HUDEP-2 (cell line): ENCODE results near the gene SUMO1.

ENCODE experiments used
- DNase-seq, 76 experiments: peaks; one replicate each; lab custom pipeline; 2025; ENCODE audit not compliant: unreplicated experiment in 76 of 76; lab: John Stamatoyannopoulos, UW

SUMO1 gene

DNA sequence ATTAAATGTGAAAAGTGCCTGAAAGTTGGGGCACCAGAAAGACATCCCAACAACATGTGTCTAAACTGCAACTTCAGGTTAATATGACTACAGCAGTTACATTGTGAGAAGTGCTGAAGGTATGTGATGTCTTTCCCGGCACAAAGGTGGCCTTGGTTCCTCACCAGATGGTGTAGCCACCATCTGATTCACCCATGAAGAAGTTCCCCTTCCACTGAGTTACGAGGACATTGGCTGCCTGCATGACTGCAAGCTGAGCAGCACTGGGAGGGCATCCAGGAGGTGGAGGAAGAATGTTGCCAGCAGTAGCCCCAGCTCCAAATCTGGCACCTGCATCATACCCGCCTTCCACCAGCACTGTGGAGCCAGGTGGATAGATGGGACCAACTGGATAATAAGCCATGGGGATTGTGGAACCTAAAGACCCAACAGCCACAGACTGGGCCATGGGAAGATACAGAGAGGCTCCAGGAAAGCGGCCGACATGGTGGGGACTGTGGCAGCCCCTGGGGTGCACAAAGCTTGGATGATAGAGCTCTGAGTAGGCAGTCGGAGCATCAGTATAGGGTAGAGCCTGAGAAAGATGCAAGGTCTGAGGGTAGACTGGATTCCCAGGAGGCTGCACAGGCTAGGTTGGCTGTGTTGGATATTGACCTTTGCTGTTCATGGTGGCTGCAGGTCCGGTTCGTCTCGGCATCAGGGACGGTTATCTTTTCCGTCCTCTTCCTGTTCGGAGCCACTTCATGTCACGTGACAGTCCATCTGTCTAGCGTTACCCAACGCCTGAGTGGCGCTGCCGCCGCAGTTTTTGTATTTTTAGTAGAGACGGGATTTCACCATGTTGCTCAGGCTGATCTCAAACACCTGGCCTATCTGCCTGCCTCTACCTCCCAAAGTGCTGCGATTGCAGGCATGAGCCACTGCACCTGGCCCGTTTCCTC is 36.9 kb downstream of the SUMO1 start:
- DNase-seq = no peak

DNA sequence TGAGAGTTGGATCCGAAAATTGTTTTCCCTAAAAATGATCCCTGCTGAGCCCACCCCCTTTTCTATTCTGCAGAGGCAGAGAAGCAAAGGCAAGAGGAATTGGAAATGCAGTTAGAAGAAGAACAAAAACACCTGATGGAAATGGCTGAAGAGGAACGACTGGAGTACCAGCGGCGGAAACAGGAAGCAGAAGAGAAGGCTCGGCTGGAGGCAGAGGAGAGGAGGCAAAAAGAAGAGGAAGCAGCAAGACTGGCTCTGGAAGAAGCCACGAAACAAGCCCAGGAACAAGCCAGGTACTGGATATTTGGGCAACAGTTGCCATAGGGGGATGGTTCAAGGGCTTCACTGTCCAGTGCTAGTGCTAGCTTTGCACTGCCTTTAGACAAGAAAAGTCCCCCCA is 41.7 kb downstream of the SUMO1 start:
- DNase-seq = no peak

DNA sequence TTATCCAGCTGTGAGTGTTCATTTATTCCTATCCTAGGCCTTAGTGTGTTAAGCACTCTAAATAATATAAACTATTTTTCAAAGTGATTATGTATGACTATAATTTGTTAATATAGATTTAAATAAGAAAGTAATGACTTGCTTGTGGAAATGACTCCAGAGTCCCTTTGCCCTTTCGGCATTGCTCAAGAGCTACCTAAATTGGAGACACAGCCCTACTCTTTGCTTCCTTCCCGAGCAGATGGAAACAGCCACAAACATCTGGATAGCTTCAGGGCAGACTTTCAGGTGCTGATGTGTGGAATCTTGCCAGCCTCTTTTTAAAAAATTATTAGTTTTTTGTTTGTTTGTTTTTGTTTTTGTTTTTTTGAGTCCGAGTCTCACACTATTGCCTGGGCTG is 44.0 kb downstream of the SUMO1 start:
- no peak for DNase-seq

DNA sequence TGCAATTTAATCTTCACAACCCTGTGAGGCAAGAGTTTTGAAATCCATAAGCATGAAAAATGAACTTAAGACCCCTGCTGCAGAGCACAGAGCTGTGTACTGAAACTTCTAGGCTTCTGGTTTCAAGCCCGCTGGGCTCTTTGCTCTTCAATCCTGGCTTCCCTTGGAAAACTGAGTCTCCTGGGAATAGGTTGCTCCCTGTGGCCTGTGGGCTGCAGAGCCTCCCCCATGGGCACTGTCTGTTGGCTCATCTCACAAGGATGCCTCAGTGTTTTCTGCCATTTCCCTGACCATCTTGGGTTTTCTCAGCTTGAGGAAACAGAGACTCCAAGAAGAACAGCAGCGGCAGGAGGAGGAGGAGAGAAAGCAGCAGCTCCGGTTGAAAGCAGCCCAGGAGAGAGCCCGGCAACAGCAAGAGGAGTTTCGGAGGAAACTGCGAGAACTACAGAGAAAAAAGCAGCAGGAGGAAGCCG is 44.5 kb downstream of the SUMO1 start:
- DNase-seq = no peak

DNA sequence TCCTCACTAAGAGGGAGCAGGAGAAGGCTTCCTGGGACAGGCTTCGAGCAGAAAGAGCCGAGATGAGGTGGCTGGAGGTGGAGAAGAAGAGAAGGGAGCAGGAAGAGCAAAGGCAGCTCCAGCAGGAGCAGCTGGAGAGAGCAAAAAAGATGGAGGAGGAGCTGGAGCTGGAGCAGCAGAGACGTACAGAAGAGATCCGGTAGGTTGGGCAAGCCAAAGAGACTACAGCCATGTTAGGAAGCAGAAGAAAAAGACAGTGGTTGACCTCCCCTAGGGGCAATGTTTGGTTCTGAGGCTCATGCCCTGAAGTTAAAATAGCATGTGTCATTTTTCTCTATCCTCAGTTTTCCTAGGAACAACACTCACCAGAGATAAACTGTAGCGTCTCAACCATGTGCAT is 45.1 kb downstream of the SUMO1 start:
- no peak for DNase-seq

DNA sequence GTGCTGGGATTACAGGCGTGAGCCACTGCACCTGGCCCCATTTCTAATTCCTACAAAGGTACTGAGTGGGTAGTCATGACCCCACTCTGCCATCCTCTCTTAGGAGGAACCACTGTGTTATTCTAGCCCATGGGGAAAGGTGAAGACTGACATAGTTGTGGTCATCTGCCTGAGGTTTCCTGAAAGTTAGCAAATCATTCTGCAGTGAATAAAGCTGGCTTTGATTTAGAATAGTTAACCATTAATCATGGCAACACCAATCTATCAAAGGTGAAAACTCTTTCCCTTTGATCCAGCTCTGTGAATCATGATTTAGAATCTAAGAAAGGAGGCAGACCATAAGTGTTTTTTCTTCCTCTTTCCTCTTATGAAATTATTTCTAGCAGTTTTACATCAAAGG is 50.8 kb downstream of the SUMO1 start:
- no peak for DNase-seq

DNA sequence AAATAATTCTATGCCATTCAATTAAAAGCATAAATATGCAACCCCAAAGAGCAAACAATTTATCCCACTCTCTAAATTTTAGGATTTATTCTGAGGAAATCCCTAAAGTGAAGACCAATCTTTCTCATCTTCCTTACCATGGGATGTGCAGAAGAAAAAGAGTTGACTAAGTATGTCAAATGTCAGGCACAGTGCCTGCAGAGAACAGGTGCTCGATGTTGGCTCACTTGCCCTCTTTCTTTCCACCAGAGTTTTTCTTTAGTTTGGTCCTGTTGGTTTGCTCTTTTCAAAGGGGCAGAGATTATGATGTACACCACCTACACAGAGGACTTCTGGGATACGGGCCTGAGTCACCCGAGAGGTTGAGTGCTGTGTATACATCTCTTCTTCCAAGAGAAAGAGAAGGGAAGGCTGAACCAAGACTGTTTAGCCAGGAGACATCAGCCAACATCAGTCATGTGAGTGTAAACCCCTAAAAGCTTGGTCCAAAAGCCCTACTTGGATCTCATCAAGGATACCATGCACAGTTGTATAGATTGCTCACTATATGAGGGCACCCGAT is 51.7 kb downstream of the SUMO1 start:
- no peak for DNase-seq

DNA sequence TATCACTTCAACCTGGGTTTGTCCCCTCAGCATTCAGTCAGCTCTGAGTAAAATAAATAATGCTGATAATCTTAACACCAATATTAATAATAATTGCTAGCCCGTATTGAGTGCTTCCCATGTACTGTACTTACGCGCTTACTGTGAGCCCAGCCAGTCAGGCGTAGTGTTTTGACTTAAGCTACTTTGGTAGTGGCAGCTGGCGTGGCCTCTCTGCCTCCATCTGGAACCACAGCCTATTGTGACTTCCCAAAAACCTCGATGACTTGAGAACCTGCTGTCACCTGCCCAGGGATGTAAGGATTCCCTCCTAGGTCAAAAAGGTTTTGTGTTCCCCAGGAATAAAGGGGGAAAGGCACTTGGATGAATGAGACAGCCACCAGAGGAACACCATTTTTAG is 53.2 kb downstream of the SUMO1 start:
- DNase-seq = no peak

DNA sequence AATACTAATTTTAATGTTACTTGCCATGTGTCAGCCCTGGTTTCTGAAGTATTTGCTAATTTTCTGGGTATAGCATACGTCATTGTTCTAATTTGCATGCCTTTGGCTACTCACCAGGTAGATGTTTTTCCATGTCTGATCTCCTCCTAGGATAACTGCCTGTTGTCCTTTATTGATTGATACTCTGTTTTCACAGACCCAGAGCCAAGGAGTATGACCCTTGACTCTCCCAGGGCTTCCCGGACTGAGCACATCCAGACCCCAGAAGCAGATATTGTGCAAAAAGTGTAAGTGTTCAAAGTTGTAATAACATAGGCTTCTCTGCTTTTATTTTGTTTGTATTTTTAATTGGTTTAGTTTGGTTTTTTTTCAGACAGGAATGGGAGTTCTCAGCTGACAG is 53.8 kb downstream of the SUMO1 start:
- DNase-seq = no peak

DNA sequence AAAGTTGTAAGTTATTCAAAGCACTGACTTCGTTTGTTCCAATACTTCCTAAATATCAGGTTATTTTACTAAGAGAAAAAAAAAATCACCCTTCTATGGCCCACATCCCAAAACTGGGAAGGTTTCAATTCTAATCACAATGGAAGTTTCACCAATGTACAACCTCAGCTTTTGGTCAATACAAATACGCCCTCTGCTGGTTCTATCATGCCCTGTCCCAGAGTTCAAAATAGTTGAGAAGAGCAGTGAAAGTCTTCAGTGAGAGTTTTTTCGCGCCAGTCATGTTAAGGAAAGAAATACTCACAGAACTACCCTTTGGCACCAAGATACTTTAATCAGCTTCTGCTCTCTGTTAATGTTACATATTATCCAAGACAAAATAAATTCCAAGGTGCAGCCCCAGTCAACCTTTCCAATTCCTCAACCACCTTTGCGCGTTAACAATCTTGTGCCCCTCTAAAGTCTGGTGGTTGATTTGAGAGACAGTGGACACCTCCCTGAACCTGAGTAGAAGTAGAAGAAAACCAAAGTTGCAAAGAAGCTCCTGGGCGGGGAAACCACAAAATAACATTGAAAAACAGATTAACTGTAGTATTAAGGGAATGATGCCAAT is 59.9 kb downstream of the SUMO1 start:
- peak in 40 of 76 experiments; percentile 1 to 57 (median 24) for DNase-seq

DNA sequence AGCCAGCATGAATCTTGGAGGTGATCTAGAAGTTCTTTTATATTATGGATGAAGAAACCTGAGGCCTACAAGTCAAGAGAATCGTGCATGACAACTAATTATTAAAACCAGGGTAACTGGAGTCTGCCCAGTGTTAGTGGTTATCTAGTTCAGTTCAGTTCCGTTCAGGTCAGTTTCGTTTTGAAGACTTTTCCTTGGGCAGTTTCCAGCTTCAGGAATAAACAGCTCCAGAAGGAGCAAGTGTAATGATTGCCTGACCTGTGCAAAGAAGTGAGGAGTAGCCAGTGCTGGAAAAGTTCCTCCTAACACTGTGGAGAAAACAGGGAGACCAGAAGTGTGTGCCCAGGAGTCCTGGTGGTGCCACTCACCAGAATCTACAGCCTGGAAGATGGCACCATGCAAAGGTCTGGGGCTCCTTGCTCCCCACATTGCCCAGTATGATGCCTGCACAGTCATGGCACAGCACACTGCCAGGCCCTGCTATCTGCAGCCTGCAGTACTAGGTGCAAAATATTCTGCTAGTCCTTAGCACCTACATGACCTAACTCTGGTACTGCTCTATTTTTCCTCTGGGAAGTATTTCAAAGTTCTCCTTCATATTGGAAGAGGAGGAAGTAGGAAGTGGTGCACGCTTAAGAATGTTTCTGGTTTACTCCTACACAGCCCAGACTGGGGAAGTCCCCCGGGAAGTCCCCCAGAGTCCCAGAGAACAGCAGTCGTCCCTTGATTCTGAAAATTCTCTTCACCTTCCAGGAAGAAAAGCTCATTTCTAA is 65.8 kb downstream of the SUMO1 start:
- DNase-seq = no peak

DNA sequence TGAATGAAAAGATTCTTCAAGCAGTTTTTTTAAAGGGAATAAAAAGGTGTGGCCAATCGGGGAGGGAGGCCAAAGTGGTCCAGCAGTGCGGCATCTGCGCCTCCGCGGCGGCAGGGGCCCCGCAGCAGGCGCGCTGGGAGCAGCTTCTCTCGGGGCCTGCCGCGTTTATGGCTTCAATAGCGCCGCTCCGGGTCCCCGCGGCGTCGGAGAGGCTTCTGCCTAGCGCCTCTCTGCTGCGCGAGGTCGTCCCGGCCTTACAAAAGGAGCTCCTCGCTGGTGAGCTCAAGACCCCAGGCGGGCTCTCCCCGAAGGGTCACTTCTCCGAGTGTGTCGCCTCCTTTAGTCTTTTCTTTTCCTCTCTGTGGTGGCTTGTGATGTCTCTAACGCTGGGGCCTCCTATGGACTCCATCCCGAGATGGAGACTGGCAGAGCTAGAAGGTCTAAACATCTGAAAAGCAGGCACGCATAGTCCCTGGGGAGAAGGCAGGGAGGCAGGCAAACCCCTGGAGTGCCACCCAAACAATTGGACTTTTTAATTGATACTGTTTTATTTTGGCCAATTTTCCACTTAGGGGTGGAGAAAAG is 67.1 kb downstream of the SUMO1 start:
- DNase-seq = no peak

DNA sequence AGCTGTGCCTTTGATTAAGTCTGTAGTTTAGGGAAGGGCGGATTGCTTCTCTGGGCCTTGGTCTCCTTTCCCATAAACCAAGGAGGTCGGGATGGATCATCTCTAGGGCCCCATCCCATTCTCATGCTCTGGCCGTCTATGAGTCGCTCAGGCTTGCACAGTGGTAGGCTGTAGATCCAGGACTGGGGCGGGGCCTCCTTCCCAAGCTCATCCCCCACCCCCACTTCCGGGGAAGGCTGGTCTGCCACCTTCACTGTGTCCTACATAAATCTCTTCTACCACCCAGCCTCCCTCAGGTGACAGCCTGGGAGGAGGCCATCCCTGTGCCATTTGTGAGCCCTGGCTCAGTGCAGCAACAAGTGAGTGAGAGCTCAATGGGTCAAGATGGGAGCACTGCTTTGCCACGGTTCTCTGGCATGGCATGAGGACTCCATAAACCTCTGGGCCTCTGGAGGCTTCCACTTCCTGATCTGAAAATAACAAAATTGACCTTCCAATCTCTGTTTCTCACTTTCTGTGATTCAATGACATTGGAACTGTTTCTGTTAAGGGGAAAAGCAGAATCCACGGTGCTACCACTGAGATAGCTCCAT is 68.5 kb downstream of the SUMO1 start:
- DNase-seq = no peak

DNA sequence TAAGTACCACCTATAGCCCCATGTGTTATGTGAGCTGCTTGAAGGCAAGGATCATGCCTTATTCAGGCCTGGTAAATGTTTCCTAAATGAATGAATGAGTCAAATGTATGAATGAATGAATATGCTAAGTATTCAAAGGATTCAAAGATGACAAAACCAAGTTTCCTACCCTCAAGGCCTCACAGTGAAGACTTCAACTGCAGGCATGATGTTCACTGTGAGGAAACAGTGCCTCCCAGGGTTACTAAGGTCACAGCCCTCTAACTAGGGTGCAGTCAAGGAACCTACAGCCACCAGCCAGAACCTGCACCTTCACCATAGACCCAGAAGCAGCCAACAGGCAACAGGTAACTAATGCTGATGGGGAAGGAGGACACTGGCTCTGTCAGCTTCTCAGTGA is 69.3 kb downstream of the SUMO1 start:
- no peak for DNase-seq

DNA sequence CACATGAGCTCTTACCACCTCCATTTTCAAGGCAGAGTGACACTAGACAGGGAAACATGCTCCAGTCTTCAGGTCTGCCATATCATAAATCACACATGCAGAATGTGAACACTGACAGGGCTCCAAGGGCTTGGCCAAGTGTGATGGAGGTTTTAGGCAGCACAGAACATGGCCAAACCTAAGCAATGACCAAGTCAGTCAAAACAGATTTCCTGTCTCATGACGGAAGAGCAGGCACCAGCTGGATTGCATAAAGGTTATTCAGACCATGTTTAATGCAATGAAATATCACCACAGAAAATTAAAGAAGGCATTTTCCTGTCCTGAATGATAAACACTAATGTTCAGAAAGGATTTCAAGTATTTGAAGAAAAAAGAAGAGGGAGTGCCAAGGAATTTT is 72.5 kb downstream of the SUMO1 start:
- no peak for DNase-seq

DNA sequence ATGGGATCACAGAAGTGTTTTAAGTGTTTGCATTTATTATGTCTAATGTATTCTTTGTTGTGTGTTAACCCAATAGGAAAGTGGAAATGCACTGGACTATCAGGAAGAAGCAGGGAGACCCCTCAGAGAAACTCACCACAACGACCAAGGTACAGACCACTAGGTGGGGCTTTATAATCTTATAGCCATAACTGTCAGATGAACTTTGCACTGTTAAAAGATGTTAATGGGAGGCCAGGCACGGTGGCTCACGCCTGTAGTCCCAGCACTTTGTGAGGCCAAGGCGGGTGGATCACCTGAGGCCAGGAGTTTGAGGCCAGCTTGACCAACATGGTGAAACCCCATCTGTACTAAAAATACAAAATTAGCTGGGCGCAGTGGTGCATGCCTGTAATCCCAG is 73.2 kb downstream of the SUMO1 start:
- no peak for DNase-seq

DNA sequence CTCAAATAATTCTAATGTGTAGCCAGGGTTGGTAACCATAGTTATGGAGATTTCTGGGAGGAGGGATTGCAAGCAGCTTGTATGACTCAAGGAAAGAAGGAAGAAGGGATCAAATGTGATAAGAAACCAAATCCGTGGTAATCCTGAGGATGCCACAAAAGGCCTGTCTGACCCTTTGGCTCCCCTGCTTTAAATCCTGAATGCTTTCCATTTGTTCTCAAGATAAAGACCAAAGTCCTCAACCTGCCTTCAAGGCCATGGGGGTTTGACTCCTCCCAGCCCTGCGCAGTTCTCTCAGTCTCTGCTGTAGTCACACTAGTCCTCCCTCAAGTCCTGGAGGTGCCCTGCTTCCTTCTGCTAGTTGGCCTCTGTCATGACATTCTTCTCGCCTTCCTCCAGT is 74.0 kb downstream of the SUMO1 start:
- no peak for DNase-seq

DNA sequence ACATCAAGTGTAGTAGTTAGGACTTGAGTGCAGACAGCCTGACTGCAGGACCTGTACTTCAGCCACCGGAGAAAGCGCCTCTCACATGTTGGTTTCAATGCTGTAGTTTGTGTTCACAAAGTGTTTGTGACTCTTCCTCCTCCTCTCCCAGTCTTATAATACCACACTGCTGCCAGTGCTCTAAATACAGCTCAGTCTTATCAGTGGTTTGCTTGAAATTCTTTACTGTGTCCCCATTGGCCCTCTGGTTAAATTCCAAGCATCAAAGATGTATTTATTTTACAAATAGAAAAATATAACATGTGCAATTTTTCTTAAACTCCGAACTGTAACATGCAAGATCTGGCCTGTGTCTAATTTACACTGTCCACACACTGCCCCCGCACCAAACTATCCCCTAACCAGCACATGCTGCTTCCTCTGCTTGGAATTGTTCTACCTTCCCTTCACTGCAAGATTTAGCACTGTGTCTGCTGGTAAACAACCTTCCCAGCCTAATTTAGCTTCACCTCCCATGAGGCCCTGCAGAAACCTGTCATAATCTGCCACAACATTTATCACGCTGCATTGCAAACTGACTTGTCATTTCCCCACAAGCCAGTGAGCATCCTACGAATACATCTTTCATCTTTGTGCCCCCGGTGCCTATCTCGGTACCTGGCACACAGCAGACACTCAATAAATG is 77.1 kb downstream of the SUMO1 start:
- DNase-seq = no peak

DNA sequence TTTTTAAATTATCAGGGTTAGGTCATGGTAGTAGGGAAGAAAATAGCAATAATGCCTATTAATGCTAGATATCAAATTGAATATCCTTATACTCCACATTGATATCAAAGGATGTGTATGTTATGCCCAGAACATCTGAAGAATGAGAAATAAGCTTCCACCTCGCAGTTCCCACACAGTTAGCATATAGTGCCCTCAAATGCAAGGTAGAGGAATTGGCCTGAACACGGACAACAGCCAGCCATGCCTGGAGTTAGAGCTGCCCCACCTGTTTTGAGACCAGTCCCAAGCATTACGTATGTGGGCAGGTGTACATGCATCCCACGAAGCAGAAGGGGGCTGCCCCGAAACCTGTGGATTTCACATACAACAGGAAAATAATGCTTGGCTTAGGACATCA is 79.6 kb downstream of the SUMO1 start:
- no peak for DNase-seq
